ENCODE measurements around the gene AXL. TPM values are rescaled to one million over a fixed set of nuclear protein-coding genes. Genes with fewer than 3 reads are reported as not detected.

AXL gene
- total and polyA plus RNA-seq, 2 of the 13 experiments (the other 11 are each of a cell fraction or from before 2014, with no cell fraction given): 0.71 to 5.9 TPM

DNA sequence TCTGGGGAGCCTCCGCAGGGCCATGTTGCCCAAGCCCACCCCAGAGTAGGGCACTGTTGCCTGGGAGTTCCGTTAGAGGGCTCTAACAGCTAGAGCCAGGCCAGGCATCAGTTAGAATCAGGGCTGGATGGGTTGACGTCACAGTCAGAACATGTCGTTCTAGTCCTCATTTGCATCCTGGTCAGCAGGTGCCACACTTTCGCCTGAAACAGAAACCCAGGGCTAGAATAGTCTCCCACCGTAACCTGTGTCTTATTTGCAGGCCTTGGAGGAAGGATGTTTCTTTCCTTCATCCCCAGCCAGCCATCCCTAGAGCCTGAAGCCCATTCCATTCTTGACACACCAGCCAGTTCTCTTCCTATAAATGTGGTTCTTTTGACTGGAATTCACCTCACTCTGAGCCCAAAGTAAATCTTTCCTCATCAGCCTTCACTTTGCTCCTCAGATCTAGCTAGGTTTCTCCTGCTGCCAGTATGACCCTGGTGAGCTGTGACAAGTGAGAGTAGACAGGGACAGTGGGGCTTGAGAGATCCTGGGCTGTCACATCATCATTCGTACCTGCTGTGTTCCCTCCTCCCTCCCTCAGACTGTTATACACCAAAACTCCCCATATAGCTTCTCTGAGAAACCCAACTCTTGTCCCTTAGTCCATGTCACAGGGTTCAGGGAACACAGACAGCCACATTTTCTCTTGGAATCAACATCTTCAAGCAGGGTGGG lies 78.8 kb downstream of the AXL start:
- FAIRE-seq (no peak), ATAC-seq (no peak), DNase-seq (ENCODE audit: low spot score) (no peak)
- ChIA-PET CTCF (ENCODE audit: low intra/inter-chr PET ratio, low total read pairs) (no interaction called here), POLR2A (interaction anchor here (0.9 to 1.1 kb wide), 2 partner anchors 11 to 34 kb away, joined by 4 to 7 read pairs; partner anchors contain the start of gene HNRNPUL1)
- intact Hi-C loops (cut with micrococcal nuclease; ENCODE audit: unreplicated experiment) (no loop called here), in situ Hi-C loops (cut with HindIII; ENCODE audit: extremely low pct_ligation_motif_present, low pct_unique_long_range_greater_than_20kb) (no loop called here)
- H4K20me1 ChIP-seq (ENCODE audit: insufficient read depth, low read length): no peaks in the 10 kb centered on the region; the same call in 1 of the 2 replicates
- H3K79me2 ChIP-seq (ENCODE audit: insufficient read depth, low read length): no peaks in the 10 kb centered on the region
- no peaks in the 10 kb centered on the region for H3K9me3 ChIP-seq (ENCODE audit: low read length)
- peak overlapping the region; percentile 45 for H3K27ac ChIP-seq (ENCODE audit: extremely low read length, insufficient read depth, low read length)
- no peak overlapping the region for H3K9ac ChIP-seq (ENCODE audit: insufficient read depth, low read depth, low read length)
- 100% methylated on average over 5 of the region's 7 CpGs for WGBS (ENCODE audit: low lambda C conversion rate)
- no peaks in the 10 kb centered on the region for H3K4me1 ChIP-seq (ENCODE audit: insufficient read depth, low read length)
- H3K4me2 ChIP-seq (ENCODE audit: low read depth, low read length): no peak overlapping the region
- H3K27me3 ChIP-seq (ENCODE audit: control insufficient read depth in 1 of 2, insufficient read depth in 2 of 2, low read length in 2 of 2): no peaks in the 10 kb centered on the region
- H3K36me3 ChIP-seq (replicated peaks in 1 of 2; ENCODE audit: control insufficient read depth in 1 of 2, insufficient read depth in 2 of 2, low read length in 2 of 2): peaks cover 58 to 97% of the 10 kb centered on the region in 2 experiments
- H2AFZ ChIP-seq (ENCODE audit: low read length): no peak overlapping the region
- TF ChIP-seq ZNF501 (CRISPR knock-in tag; IDR thresholded peaks at IDR 0.05) (no peak), MEIS1 (CRISPR knock-in tag; IDR thresholded peaks at IDR 0.05; ENCODE audit: borderline replicate concordance) (no peak), MTF2 (CRISPR knock-in tag; IDR thresholded peaks at IDR 0.05; ENCODE audit: borderline replicate concordance) (no peak)
- BruUV-seq (replicated peaks): TSS peak; percentile 26
- H3K4me3 ChIP-seq (replicated peaks in 1 of 3; ENCODE audit: insufficient read depth in 1 of 3, low read depth in 2 of 3, low read length in 3 of 3): no peak overlapping the region

DNA sequence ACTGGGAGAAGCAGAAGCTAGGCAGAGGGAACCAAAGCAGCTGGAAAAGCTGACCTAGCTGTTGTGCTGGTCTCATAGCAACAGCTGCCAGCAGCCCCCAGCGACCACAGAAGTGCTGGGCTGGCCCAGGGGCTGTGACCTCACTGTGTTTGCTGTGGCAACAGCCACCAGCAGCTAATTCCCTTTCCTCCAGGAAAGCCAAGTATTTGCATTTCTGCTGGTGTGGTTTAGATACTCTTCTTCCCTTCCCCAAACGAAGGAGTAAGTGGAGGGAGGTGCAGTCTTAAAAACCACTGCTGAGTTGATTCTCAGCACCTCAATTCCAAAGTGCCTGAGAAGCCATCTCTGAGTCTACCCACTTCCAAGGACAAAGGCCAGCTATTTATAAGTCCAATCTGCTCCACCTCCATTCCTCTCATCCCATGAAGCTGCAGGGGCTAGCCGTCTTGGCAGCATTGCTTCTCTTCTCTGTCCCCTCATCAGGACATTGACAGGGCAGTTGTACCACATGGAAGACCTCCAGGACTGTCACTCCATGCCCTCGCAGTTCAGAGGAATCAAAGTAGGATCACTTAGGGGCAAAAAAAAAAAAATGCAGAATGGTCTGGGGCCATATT lies 79.4 kb downstream of the AXL start:
- H3K9me3 ChIP-seq (ENCODE audit: low read length): no peaks in the 10 kb centered on the region
- in situ Hi-C loops (cut with HindIII; ENCODE audit: extremely low pct_ligation_motif_present, low pct_unique_long_range_greater_than_20kb) (no loop called here), intact Hi-C loops (cut with micrococcal nuclease; ENCODE audit: unreplicated experiment) (no loop called here)
- ChIA-PET CTCF (ENCODE audit: low intra/inter-chr PET ratio, low total read pairs) (no interaction called here), POLR2A (interaction anchor here (0.9 to 1.1 kb wide), 2 partner anchors 10 to 34 kb away, joined by 4 to 7 read pairs; partner anchors contain the start of gene HNRNPUL1)
- 90% methylated on average over 4 of the region's 4 CpGs for WGBS (ENCODE audit: low lambda C conversion rate)
- H2AFZ ChIP-seq (ENCODE audit: low read length): no peak overlapping the region
- no peak overlapping the region for H3K4me2 ChIP-seq (ENCODE audit: low read depth, low read length)
- FAIRE-seq (no peak), ATAC-seq (peak; percentile 51), DNase-seq (ENCODE audit: low spot score) (no peak)
- peak overlapping the region; percentile 45 for H3K27ac ChIP-seq (ENCODE audit: extremely low read length, insufficient read depth, low read length)
- no peak overlapping the region for H3K9ac ChIP-seq (ENCODE audit: insufficient read depth, low read depth, low read length)
- H3K4me3 ChIP-seq (replicated peaks in 1 of 3; ENCODE audit: insufficient read depth in 1 of 3, low read depth in 2 of 3, low read length in 3 of 3): no peak overlapping the region
- no peaks in the 10 kb centered on the region; the same call in 1 of the 2 replicates for H4K20me1 ChIP-seq (ENCODE audit: insufficient read depth, low read length)
- peaks cover 58 to 97% of the 10 kb centered on the region in 2 experiments for H3K36me3 ChIP-seq (replicated peaks in 1 of 2; ENCODE audit: control insufficient read depth in 1 of 2, insufficient read depth in 2 of 2, low read length in 2 of 2)
- H3K27me3 ChIP-seq (ENCODE audit: control insufficient read depth in 1 of 2, insufficient read depth in 2 of 2, low read length in 2 of 2): no peaks in the 10 kb centered on the region
- H3K4me1 ChIP-seq (ENCODE audit: insufficient read depth, low read length): no peaks in the 10 kb centered on the region
- no TSS peak for BruUV-seq (replicated peaks)
- no peaks in the 10 kb centered on the region for H3K79me2 ChIP-seq (ENCODE audit: insufficient read depth, low read length)
- TF ChIP-seq POLR2AphosphoS5 (IDR thresholded peaks at IDR 0.05; ENCODE audit: low read depth, low read length) (no peak), ZBTB20 (CRISPR knock-in tag; IDR thresholded peaks at IDR 0.05; ENCODE audit: borderline replicate concordance, low read depth) (no peak), MED1 (CRISPR knock-in tag; IDR thresholded peaks at IDR 0.05) (no peak), NCOA5 (CRISPR knock-in tag; IDR thresholded peaks at IDR 0.05) (no peak), RFX1 (IDR thresholded peaks at IDR 0.05) (peak; percentile 55; the same call in 1 of the 2 replicates), ZNF33A (CRISPR knock-in tag; IDR thresholded peaks at IDR 0.05; ENCODE audit: borderline replicate concordance) (no peak), RFX3 (CRISPR knock-in tag; IDR thresholded peaks at IDR 0.05) (0 out of 2 replicates have a peak, but pooled peaks have one; percentile 29)

Measured in HepG2 (cell line).